Ramos (cell line): ENCODE data around the gene TOB1.

Source experiments
- in situ Hi-C: fragments of 300-500 bp; cut with MboI; formaldehyde crosslinking; loops from one replicate; pipeline ENCODE4 v1.14.3; 2022; ENCODE audit warnings: low sequenced_read_pairs; ENCODE audit not compliant: unreplicated experiment

Gene TOB1, protein sequence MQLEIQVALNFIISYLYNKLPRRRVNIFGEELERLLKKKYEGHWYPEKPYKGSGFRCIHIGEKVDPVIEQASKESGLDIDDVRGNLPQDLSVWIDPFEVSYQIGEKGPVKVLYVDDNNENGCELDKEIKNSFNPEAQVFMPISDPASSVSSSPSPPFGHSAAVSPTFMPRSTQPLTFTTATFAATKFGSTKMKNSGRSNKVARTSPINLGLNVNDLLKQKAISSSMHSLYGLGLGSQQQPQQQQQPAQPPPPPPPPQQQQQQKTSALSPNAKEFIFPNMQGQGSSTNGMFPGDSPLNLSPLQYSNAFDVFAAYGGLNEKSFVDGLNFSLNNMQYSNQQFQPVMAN

DNA sequence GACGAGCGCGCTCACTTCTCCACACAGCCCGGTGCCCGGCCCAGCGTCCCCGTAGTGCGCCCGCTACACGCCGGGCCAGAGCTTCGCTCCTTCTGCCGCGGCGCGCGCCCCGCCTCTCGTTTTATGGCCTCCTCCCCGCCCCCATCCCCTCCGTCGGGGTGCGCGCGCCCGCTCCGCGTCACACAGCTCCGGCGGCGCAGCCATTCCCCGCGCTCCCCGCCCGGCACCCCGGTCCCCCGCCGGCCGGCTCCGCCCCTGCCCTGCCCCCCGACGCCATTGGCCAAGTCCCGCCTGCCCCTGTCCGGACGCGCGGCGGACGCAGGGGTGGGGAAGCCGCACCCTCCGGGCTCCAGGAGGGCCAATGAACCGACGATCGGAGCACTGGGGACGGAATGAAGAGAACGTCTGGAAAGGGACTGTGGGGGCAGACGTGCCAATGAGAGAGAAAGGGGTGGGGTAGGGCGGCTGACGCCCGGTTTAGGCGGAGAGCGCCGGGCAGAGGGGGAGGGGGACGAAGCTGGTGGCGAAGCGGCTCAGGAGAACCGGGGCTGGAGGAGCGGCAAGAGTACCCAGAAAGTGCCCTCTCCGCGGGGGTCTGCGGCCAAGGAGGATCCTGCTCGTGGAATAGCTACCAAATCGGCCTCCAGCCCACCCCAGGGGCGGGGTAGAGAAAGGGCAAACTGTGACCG lies at the start of gene TOB1:
Gene TOB1 (minus strand): TSS at position 94 of the 689 bp plus-strand sequence. CDS start 2,337 bp downstream, outside the sequence.
- in situ Hi-C loops, result loop anchor here (25.0 kb wide), 1 partner anchor 296 kb away; the partner anchor contains the start of genes NME1 and NME2

DNA sequence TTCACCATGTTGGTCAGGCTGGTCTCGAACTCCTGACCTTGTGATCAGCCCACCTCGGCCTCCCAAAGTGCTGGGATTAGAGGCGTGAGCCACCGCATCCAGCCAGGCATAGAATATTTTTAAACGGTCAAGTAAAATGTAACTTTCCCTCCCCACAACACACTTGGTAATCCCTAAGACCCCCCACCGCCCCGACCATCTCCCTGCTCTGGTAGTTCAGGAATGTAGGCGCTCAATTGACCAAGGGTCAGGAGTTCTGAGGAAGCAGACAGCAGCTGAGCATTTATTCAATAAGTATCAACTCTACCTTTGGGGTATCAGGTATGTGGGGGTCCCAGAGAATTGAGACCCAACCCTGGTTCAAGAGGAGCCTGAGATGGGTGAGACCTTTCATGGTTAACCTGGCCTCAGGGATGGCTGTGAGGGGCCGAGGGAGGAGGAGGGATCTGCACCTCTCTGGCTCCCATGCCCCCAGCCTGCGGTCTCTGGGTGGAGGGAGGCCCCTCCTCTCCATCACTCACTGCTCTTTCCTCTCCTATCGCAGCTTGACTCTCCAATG lies 48.4 kb upstream of the TOB1 start:
- in situ Hi-C loops, result no loop called here

DNA sequence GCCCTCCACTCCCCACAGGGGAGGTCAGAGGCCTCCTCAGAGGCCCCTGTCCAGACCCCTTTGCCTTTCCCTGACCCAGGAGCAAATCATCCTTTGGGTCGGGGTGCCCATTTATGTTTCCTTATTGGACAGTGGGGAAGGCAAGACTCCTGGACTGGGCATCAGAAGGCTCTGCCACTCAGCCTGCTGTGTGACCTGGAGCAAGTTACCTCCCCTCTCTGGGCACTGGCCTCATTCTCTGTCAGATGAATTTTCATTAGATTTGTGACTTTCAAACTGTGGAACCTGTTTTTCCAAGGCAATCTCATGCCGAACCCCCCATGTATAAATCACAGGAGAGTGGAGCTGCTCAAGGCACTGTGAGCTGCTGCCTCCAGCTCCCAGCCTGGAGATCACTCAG lies 47.0 kb upstream of the TOB1 start:
- in situ Hi-C loops, result no loop called here

DNA sequence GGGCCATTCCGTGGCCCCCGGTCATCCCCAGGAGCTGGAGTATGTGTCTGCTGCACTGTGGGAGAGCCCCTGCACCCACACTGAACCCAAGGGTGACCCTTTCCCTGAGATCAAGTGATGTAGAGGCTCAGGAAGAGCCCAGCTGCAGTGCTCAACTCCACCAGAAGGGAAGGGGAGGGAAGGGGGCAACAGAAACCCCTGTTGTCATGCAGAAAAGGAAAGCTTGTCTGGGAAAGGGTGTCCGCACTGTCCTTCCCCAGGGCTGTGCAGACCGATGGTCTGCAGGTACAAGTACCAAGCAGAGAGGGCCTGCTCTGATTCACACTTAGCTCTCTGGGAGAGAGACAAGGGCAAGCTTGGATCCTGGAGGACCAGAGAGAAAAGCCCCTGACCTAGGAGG lies 45.7 kb upstream of the TOB1 start:
- in situ Hi-C loops, result no loop called here

DNA sequence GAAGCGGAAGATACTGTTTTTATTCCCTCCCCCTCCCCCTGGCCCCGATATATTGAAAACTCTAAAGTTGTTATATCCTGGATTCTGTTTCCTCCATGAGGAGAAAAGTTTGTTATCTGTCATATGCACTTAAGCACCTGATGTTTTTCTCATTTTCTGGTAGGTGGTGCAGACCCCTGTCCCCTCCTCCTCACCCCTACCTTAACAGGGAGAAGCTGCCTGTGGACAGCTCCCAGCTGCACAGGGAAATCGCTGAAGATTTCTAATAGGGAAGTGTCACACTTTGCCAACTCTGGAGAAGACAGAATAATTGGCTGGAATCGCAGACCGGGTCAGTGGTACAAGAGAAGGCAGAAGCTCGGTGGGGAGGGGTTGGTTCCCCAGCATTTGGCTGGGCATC lies 45.3 kb upstream of the TOB1 start:
- in situ Hi-C loops, result no loop called here

DNA sequence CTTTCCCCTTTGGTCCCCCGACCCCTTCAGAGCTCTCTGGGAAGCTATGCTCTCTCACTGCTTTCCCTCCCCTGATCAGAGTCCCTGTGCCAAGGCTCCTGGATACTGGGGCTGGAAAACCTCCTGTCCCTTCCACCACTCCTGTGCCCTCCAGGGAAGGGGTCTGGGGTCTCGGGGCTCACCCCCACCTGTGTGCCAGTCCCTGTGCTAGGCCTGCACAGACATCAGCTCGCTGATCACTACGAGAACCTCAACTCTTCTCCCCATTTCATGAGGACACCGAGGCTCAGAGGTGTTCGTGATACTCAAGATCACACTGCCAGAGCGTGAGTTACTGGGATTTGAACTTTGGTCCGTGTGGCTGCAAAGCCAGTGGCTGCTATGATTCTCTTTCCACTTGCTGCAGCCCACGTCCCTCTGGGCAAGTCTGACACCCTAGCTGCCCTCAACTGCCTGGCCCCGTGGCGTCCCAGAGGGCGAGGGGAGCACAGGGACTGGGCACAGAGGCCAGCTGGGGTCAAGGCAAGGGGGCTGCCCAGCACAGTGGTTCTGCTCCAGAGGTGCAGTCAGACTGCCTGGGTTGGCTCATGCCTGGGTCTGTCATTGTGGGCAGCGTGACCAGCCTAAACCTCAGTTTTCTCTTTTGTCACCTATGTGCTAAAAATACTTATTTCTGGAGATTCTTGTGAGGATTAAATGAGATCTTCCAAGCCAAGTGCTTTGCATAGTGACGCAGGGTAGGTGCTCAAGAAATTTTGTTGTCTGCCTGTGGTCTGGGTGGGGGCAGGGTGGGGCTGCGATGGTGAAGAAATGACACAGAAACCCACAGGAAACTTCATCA lies 43.8 kb upstream of the TOB1 start:
- in situ Hi-C loops, result no loop called here

DNA sequence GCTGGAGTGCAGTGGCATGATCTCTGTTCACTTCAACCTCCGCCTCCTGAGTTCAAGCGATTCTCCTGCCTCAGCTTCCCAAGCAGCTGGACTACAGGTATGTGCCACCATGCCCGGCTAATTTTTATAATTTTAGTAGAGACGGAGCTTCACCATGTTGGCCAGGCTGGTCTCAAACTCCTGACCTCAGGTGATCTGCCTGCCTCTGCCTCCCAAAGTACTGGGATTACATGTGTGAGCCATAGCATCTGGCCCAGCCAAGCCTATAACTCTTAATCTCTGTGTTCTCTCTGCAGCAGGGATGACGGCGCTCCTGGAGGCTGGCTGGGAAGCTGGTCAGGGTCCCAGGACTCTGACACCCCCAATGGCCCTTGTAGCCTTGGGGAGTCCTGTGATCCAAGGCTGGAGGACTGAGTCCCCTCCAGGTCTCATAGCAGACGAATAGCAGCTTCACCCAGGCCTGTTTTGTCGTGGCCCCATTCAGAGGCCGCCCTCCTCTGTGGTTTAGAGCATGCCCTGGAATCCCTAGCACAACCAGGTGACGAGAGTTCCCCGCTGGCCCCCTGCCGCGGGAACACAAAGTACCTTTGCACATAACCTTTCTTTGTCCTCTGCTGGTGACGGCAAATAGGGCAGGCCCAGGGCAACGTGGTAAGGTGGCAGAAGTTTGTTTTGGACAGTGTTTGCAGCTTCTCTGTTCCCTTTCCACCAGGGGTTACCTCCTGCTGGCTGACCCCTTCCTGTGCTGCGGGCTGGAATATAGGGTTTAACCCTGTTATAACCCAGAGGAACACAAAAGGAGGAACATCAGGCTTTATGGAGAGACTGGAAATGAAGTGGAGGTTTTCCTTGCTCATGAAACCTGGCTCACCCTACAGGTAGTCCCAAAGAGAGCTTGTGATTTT lies 43.0 kb upstream of the TOB1 start:
- in situ Hi-C loops, result no loop called here

DNA sequence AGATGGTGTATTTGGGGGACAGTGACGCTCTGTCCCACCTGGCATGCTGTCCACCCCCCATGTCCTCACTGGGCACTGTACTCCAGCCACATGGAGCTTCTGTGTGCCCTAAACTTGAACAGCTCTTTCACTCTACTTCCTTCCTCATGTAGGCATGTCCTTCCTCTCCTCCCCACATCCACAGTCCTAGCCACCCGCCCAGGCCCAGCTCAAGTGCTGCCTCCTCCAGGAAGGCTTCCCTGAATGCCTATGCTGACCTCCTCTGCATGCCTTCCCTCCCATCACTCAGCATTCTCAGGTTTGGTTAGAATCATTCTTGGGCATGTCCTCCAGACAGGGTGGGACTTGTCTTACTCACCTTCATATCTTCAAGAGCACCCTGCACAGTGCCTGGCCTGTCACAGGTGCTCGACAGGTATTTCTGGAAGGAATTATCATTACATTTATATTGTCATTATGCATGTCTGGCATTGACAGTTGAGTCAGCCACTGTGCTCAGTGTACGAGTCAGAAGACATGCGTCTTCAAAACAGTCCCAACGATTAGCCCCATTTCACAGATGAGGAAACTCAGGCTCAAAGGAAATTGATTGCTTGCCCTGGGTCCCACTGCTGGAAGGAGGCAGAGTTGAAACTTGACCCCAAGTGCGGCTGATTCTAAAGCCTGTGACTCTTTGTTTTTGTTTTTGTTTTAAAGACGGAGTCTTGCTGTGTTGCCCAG lies 42.1 kb upstream of the TOB1 start:
- in situ Hi-C loops, result no loop called here

DNA sequence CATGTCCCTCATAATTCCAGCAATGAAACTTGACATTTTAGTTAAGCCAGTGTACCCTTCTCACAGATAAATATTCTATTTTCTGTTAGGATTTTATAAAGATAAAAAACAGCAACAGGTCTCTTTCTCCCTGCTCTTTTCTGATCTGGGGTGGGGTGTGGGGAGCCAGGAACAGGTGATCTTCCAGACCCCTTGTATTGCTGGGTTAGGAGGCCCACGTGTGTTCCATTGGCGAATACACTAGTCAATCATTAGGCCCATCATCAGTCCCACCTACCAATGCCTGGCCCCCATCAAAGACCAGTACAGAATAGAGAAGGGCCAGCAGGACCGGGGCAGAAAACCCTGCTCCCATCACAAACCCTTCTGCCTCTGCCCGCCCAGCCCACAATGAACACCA lies 40.3 kb upstream of the TOB1 start:
- in situ Hi-C loops, result no loop called here

DNA sequence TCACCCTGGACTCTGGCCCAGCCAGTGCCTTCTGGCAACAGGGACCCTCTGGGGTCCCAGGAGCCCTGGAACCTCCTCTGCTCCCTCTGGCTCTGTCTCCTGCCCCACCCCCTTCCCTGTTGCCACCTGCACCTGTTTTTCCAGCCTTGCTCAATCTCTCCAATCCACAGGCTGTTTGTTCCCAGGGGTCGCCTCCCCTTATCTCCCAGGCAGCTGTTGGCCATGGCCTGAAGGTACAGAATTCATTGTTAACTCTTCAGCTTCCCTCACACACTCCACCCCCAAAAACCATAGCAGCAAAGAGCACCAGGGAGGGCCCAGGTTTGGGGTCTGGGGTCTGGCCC lies 39.3 kb upstream of the TOB1 start:
- in situ Hi-C loops, result no loop called here

DNA sequence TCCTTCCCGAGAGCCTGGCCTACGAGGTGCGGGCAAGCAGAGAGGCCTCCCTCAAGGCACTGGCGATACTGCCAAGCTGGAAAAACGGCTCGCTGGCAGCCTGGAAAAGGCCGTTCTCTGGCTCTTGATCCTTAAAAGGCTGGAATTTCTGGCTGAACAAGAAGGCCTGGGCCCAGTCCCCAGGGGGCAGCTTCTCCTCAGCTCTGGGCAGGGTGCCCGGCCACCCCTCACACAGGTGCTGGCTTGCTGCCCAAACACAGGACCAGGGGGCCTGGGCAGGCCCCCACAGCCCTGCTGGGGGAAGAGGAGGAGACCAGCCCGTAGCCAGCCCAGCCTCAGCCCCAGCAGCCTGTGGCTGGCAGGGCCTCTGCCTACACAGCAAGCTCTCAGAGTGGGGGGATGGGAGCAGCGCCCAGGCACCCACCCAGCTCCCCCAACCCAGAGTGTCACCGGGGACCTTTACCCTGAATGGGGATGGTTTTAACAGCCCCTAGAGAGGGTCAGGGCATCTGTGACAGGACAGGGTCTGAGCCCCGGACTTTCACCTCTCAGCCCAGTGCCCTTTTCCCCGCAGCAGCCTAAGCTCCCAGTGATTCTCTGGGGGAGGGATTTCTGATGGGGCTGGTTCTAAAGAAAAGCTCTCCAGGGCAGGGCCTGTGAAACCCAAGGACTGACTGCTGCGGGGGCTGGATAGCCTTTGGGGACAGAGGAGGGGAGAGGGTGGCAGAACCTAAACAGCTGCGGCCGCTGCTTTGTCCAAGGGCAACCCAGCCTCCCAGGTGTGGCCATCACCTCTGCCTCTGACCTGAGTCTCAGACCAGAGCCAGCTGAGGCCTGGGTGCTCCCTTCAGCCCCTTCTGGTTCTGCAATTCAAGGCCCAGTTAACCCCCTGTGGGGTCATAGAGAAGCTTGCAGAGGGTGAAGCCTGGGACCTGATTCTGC lies 38.6 kb upstream of the TOB1 start:
- in situ Hi-C loops, result no loop called here

DNA sequence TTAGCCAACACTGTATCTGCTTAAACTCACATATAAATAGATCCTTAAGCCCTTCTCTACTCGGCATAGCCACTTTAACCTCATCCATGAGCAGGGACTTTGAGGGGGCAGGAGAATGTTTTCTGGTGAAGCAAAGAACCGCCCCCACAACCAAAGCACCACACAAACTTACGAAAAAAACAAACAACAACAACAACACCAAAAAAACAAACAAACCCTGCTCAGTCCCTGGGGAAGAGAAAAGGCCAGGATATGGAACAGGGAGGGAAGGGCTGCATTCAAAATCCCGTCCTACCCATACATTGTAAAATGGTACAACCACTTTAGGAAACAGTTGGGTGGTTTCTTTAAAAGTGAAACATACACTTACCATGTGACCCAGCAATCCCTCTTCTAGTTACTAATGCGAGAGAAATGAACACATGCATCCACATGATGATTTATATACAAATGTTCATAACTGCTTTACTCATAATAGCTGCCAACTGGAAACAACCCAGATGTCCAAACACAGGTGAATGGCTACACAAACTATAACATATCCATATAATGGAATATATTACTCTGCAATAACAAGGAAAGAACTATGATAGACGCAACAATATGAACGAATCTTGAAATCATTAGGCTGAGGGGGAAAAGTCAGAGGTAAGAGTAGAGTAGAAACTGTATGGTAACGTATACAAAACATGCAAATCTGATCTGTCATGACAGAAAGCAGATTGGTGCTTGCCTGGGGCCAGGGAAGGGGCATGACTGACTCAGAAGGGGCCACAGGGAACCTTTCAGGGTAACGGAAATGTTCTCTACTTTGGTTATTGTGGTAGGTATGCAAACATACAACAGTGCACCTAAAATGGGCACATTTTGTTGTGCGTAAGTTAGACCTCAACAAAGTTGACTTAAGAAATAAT lies 37.7 kb upstream of the TOB1 start:
- in situ Hi-C loops, result no loop called here

DNA sequence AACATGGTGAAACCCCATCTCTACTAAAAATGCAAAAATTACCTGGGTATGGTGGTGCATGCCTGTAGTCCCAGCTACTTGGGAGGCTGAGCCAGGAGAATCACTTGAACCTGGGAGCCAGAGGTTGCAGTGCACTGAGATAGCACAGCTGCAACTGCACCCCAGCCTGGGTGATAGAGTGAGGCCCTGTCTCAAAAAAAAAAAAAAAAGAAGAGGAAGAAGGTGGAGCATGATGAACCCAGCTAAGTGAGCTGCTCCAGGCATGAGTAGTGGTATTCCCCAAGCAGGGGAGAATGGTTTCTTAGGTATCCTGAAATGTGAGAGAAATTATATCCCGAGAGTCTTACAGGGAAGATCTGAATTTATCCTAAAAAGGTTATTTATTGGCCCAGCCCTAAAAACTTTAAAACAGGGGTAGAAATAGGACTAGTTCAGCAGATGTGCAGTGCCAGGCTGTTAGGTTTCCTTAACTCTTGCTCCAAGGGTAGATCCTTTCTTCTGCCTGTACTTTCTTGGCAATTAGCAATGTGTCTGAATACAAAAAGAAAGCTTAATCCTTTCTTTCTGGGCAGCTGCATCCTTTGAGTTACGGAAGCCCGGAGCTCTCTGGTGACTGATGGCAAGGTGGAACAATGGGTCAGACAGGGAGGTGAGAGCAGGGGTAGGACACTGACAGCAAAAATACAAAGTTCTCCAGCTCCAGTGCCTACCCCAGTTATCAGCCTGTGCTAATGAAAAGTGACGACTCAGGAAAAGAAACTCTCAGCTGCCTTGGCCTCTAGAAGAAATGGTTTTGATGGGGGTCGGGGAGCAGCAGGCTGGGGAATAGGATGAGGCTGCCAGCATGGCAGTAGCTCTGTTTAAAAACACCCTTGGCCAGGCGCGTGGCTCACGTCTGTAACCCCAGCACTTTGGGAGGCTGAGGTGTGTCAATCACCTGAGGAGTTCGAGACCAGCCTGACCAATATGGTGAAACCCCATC lies 36.5 kb upstream of the TOB1 start:
- in situ Hi-C loops, result no loop called here

DNA sequence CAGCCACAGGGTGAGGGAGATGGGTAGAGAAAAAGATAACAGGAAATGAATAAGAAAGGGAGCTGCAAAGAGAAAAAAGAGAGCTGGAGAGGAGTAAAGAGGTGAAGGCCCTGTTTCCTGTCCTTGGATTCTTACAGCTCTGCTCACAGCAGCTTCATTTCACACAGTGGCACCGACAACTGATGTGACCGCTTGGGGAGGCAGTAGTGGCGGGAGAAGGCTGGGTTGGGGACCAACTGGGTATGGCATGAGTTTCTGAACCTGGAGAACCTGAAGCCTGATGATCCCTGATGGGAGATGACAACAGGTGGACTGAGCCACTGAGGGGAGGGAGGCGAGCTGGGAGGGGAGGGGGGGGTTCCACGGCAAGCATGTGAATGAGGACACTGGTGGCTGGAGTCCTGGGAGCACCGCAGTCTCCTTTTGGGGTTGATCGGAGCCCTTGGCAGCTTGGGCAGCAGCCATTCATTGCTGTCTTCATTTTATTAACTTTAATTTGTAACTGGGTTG lies 34.3 kb upstream of the TOB1 start:
- in situ Hi-C loops, result no loop called here

DNA sequence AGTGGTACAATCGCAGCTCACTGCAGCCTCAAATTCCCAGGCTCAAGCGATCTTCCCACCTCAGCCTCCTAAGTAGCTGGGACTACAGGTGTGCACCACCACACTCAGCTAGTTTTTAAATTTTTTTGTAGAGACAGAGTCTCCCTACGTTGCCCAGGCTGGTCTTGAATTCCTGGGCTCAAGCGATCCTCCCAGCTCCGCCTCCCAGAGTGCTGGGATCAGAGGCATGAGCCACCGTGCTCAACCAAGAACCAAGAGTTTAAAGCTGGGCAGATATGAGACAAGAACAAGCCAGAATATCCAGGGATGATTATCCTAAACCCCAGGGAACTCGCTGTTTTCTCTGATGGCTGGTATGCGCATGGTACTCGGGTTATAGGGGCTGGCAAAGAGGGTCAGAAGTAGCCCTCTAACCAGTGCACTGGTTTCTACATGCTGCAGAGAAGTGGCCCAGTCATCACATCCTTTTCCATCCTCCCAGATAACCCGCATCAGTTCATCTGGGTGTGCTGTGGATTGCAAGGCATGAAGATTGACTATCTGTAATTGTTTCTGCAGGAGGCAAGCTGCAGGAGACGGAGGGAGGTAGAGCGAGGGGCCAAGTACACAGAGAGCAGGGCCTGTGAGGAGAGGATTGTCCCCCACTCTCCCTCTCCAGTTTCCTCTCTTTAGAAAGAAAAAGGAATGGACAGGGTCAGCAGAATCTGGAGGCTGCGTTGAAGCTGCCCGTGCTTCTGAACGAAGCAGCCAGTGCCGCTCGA lies 33.6 kb upstream of the TOB1 start:
- in situ Hi-C loops, result no loop called here
